RWPE1 (cell line): ENCODE measurements around the gene TANC1.

ENCODE experiments used
- CTCF ChIA-PET: fragments of 350-600 bp; sonication (Branson Sonifier 250); formaldehyde crosslinking; extraction: SDS; loops from one replicate; lab custom pipeline; 2021; lab: Yijun Ruan, JAX
- POLR2A ChIA-PET: fragments of 400-600 bp; formaldehyde crosslinking; extraction: SDS; loops from one replicate; lab custom pipeline; 2020; ENCODE audit warnings: antibody characterized with exemption; ENCODE audit not compliant: low non-redundant PET; lab: Yijun Ruan, JAX
- DNase-seq: peaks from one replicate; pipeline ENCODE4 v3.0.0; 2012; ENCODE audit warnings: low spot score
- H3K27ac ChIP-seq: fragments of 450-650 bp; 2 replicates; pipeline ENCODE4 v1.5.1; 2017
- TF ChIP-seq, protein P1 (sequence below): fragments of 450-650 bp; conservative IDR thresholded peaks from 2 replicates; pipeline ENCODE4 v1.5.1; 2017; ENCODE audit warnings: low read depth, mild to moderate bottlenecking

Gene TANC1

DNA sequence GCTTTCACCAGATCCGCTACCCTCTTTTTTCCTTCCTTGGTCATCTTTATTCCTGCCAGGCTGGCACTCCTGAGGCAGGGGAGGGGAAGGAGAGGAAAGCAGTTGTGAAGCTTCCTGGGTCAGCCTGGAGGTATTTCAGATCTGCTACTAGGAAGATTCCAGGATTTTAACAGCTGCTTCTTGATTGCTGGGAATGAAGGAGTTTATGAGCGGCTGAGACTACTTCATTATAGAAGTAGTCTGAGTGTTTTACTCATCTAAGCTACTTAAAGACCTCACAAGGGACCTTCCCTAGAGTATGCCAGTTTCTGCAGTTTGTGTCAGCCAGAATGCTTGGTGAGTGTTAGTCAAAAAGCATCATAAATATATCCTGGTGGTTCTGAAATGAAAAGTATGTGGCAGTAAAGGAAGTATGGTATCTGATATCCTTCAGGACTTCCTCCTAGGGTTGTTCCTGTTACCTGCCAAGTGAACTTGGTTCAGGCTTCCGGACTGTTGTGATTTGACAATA lies 1.9 kb downstream of the TANC1 start:
- peak overlapping the region; percentile 97 for H3K27ac ChIP-seq

DNA sequence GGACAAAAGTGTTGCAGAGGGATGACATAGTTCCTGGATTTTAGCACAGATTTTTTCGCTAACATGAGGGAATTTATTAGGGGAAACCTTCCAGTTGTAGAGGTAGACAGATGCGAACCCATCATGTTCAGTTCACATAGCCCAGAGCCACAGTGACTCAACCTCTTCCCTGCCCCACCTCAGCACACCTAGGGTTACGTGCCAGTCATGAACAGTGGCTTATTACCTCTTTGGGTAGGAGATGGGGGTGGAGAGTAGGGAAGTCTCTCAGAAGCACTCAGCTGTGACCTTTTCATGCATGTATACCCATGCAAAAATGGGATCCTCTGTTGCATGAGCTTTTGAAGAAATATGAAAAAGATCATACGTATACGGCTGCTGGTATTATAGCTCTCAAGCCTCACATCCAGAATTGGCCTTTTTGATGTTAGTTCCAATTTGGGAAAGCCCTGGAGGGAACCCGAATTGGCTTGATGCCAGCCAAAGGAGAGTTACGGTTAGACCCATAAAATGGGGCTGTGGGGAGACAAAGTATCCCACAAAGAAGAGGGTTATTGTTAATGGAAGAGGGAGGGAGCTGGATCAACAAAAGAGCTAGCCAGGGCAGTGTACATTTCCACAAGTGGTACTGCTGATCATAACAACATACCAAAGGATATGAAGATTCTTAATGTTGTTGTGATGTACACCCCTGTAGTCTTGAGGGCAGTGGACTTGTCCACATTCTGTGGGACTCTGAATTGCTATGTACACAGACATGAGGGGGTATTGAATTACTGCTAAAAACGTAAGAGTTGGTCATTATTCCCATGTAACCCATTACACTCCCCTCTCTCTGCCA lies 4.9 kb downstream of the TANC1 start:
- DNase-seq = peak; percentile 74
- POLR2A ChIA-PET = no interaction called here
- H3K27ac ChIP-seq = no peak overlapping the region
- CTCF ChIA-PET = no interaction called here
- TF ChIP-seq, protein P1, sequence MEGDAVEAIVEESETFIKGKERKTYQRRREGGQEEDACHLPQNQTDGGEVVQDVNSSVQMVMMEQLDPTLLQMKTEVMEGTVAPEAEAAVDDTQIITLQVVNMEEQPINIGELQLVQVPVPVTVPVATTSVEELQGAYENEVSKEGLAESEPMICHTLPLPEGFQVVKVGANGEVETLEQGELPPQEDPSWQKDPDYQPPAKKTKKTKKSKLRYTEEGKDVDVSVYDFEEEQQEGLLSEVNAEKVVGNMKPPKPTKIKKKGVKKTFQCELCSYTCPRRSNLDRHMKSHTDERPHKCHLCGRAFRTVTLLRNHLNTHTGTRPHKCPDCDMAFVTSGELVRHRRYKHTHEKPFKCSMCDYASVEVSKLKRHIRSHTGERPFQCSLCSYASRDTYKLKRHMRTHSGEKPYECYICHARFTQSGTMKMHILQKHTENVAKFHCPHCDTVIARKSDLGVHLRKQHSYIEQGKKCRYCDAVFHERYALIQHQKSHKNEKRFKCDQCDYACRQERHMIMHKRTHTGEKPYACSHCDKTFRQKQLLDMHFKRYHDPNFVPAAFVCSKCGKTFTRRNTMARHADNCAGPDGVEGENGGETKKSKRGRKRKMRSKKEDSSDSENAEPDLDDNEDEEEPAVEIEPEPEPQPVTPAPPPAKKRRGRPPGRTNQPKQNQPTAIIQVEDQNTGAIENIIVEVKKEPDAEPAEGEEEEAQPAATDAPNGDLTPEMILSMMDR = no peak

More for the DNA sequence above, 1.9 kb downstream of the TANC1 start:
- CTCF ChIA-PET = no interaction called here
- POLR2A ChIA-PET = no interaction called here
- TF ChIP-seq, protein P1 = no peak
- DNase-seq = no peak

DNA sequence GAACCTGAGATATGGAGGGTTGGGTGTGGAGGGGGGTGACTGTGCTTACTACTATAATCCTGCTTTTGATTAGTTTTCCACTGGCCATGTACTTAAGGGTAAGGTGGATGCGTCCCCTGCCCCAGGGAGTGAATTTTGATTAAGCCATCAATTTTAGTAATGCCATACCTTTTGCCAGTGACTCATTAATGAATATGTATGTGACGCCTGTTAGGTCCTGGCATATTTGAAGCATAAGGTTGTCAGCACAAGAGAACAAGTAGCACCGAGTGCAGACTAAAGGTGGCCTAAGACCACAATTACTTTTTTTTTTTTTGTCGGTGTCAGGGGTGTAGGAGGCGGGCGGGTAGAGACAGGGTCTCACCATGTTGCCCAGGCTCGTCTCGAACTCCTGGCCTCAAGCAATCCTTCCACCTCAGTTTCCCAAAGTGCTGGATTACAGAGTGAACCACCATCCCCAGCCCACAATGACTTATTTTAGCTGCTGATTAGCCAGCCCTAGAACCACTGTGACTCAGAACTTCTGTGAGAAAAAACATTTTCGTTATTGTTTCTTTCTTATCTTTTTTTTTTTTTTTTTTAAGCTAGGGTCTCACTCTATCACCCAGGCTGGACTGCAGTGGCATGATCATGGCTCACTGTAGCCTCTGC lies 7.0 kb downstream of the TANC1 start:
- ChIA-PET POLR2A (interaction anchor here (0.6 kb wide), 1 partner anchor 200 kb away, joined by 4 read pairs; no protein-coding TSS in a partner anchor), CTCF (no interaction called here)
- TF ChIP-seq, protein P1 = no peak
- no peak for DNase-seq
- H3K27ac ChIP-seq = no peak overlapping the region

DNA sequence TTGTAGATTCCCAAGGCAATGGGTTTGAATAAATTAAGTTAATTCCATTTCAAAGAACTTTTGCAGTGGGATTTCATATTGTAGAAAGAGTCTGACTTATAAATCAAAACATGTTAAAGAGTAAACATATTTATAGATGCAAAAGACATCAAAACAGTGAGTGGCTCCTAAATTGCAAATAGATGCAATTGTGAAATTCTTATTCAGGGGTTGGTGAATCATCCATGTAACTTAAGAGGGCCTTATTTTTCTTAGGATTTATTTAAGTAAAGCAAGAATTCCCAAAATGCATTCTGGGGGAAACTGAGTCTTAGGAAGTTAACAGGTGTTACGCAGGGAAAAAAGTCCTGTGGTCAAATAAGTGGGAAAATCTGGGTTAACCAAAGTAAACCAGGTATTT lies 11.3 kb downstream of the TANC1 start:
- ChIA-PET POLR2A (no interaction called here), CTCF (interaction anchor here (0.7 kb wide), 1 partner anchor 816 kb away, joined by 5 read pairs; no protein-coding TSS in a partner anchor)
- TF ChIP-seq, protein P1 = no peak
- H3K27ac ChIP-seq = no peak overlapping the region
- DNase-seq = no peak

DNA sequence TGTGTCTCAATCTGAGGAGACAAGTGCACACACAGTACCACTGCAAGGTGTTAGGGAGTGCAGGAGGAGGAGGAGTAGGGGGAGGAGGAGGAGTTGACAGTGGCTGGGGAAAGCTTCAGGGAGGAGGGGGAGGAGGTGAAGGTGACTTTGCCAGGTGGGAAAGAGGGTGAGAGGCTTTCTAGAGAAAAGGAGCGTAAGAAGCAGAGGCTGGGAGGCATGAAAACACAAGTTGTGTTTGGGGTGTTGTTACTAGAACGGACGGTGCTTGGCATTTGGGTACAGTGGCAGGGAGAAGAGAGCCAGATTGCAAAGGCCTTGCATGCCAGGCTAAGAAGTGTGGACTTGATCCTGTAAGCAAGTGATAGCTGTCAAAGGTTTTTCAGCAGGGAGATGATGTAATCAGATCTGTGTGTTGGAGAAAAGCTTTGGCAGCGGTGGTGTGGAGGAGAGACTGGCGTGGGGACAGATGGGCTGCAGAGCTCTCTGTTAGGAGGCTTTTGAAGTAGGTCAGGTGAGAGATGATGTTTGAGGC lies 16.2 kb downstream of the TANC1 start:
- CTCF ChIA-PET = interaction anchor here (0.6 kb wide), 1 partner anchor 56 kb away, joined by 3 read pairs; no protein-coding TSS in a partner anchor
- POLR2A ChIA-PET = interaction anchor here (0.6 kb wide), 1 partner anchor 17 kb away, joined by 3 read pairs; no protein-coding TSS in a partner anchor
- TF ChIP-seq, protein P1 = no peak
- H3K27ac ChIP-seq = peak overlapping the region; percentile 65
- DNase-seq = no peak

DNA sequence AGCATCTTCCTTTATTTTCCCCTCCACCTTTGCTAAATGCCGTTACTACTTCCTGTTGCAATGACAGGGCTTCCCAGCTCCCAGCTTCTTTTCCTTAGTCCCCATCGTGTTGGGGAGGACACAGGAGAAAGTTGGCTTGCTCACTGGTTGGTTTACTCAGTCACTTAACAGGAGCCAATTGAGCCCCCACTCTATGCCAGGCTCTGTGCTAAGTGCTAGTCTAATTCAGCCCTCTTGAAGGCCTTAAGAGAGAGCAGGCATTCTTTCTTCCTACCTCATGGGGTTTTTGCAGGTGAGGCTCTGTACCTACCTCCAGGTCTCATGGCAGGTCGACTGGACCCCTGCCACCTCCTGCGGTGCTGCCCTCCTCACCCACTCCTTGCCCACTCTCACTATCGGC lies 20.1 kb downstream of the TANC1 start:
- ChIA-PET CTCF (no interaction called here), POLR2A (no interaction called here)
- TF ChIP-seq, protein P1 = no peak

More for the DNA sequence above, 20.1 kb downstream of the TANC1 start:
- H3K27ac ChIP-seq = peak overlapping the region; percentile 98
- no peak for DNase-seq
